GM11168 (cell line): ENCODE data around the gene ACSL5.
"Not testable (repeated sequence)": the region's sequence is repeated elsewhere in the genome, so short reads cannot be mapped to it uniquely, and the experiment has no call there.

Source experiments
- in situ Hi-C: fragments of 300-500 bp; cut with MboI; formaldehyde crosslinking; loops from one replicate; pipeline ENCODE4 v1.12.0; 2022; ENCODE audit warnings: low sequenced_read_pairs; ENCODE audit not compliant: unreplicated experiment

ACSL5 gene

DNA sequence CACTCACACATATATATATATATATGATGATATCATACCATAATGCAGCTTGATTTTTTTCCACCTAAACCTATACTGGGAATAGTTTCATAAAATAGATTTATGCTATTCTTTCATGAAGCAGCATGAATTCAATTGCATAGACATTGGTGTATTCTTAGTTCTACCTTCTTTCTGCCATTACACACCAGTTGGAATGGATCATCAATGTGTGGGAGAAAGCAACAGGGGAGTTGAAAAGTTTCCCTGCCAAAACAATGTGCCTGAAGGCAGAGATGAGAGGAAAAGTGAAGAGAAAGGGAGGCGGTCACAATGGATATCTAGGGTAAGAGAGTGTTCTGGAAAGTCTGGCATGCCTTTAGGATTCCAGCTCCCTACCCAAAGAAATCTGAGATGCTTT lies 25.2 kb upstream of the ACSL5 start:
- in situ Hi-C loops = no loop called here

GRCh38 chr10:112349521-112350085 lies 24.3 kb upstream of the ACSL5 start:
- in situ Hi-C loops = no loop called here

DNA sequence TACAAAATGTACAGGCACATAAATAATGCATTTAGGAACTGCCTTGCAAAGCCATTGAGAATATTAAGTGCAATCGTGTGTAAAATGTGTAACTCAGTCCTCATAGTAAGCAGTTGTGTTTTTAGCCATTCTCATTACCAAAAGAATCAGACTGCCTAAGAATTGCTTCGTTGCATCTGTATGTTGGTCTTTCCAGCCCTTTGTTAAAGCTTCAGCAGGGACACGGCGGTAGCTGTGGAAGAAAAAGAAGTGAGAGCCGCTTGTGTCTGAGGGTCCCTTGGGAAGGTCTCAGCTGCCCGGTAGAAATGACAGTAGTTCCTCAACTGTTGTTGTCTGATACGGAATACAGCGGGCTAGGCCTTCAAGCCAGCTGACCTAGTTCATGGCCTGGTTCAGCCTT lies 22.8 kb upstream of the ACSL5 start:
- in situ Hi-C loops = no loop called here

DNA sequence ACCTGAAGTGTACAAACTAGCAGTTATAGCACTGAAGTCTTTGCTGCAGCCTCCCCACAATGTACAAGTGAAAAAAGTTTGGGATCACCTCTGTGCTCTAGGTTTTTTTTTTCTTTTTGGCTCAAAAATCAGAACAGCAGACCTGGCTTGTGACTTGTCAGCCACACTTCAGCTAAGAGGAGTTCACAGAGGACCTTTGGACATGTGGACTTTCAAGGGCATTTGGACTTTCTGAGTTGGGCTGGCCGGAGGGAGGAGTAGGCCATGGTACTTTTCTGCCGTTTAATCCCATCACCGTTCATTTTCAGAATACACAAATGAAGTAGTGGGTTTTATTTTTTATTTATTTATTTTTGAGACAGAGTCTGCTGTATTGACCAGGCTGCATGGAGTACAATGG lies 21.9 kb upstream of the ACSL5 start:
- in situ Hi-C loops = no loop called here

GRCh38 chr10:112353046-112353445 lies 20.9 kb upstream of the ACSL5 start:
- in situ Hi-C loops = no loop called here

- in situ Hi-C loops = no loop called here
These were observed 17.2 kb upstream of the ACSL5 start for GRCh38 chr10:112356686-112357085.

GRCh38 chr10:112359606-112360307 lies 14.2 kb upstream of the ACSL5 start:
- in situ Hi-C loops = no loop called here

- in situ Hi-C loops = no loop called here
These were observed 13.3 kb upstream of the ACSL5 start for GRCh38 chr10:112360308-112361270.

DNA sequence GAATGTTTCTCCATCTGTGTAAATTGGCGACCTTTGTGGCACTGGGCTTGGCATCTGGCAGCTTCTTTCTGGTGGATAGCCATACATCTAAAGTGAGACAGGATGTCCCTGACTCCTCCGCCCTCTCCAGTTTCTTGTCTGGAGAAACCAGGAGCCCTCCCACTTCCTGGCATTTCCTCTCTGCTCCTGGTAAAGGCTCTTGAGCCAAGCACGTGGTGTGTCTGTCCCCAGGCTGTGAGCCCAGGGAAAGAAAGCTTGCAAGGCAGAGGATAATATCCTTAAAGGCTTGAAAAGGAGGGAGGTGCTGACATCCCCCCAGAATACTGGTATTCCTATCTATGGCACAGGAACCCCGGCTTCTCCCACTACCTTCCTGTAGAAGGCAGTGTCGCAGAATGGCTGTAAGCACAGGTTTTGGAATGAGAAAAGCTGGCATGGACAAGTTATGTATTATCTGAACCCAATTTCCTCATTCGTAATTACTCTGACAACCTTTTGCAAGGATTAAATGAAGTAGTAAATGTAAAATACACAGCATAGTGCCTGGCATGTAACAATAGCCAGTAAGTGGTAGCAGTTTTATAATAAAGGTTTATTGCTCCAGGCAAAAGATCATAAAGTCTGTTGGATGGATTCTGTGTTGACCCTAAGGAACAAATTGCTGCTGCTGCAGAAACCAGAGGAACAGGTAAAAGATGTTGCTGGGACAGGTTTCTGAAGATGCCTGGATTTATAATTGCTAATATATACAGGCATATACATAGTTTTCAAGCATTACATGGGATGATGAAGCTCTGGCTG lies 11.8 kb upstream of the ACSL5 start:
- in situ Hi-C loops = no loop called here

- in situ Hi-C loops = no loop called here
These were observed 11.1 kb upstream of the ACSL5 start for GRCh38 chr10:112362833-112363232.

DNA sequence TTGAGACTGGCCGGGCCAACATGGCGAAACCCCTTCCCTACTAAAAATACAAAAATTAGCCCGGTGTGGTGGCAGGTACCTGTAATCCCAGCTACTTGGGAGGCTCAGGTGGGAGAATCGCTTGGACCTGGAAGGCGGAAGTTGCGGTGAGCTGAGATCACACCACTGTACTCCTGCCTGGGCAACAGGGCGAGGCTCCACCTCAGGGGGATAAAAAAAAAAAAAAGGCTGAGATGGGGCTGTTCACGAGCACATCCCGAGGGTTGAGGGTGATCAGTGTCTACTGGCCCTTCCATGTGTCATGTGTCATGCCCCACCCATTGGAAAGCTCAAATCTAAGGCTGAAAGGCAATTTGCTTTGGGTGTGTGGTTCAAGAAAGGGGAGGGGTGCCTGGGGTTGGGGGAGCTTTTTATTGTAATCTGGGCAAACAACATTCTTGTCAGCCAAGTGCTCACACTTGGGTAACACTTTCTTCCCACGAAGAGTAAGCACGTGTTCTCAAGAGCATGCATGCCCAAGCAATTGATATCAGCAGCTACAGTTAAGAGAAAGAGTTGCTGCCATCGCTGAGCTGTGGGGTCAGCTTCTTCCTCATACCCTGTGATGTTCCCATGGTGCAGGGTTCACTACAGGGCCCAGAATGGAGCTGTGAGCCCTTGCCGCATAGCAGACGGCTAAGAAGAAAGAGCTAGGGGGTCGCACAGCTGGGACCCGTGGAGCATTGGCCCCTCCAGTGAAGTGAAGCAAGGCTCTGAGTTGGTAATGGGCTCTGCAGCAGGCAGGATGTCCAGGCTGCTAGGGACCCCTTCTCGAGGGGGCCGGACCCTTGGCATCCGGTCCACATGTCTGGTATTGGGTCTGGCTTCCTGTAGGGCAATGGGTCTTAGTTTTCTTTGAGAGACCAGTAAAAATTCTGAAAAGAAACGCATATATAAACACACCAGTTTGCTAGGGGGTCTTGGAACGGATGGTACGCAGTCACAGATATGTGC lies 9.9 kb upstream of the ACSL5 start:
- in situ Hi-C loops = no loop called here

- in situ Hi-C loops = no loop called here
These were observed 8.9 kb upstream of the ACSL5 start for GRCh38 chr10:112365014-112365432.

DNA sequence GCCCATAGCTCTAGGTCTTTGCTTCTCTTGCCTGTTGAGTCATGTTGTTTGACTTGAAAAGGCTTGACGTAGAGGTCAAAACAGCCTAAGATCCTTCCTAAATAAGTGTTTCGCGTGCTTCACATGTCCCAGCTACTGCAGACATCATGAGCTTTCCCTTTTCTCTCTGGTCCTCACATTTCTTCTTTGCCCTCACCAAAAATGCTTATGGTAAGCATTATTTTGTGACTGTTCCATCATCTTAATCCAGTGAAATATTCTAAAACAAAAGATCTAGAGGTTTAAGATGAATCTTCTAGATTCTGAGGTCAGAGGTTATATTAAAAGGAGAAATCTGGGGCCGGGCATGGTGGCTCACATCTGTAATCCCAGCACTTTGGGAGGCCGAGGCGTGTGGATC lies 8.5 kb upstream of the ACSL5 start:
- in situ Hi-C loops = no loop called here

DNA sequence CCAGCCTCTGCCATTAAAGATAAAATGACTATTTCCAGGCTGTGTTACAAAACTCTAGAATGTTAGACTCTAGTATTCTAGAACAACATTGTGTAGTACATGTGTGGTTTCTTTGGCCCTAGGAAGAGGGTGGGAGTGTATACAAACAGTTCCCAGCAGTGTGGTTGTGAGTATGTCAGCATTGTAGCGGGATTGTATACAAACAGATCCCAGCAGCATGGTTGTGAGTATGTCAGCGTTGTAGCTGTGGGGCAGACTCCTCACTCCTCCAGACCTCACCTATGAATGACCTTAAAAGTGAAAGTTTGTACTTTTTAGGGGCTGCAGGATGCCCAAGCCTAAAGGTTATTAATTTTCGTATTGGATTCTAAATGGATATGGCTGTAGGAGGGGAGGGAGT lies 6.9 kb upstream of the ACSL5 start:
- in situ Hi-C loops = no loop called here

GRCh38 chr10:112367516-112367915 lies 6.4 kb upstream of the ACSL5 start:
- in situ Hi-C loops = no loop called here

DNA sequence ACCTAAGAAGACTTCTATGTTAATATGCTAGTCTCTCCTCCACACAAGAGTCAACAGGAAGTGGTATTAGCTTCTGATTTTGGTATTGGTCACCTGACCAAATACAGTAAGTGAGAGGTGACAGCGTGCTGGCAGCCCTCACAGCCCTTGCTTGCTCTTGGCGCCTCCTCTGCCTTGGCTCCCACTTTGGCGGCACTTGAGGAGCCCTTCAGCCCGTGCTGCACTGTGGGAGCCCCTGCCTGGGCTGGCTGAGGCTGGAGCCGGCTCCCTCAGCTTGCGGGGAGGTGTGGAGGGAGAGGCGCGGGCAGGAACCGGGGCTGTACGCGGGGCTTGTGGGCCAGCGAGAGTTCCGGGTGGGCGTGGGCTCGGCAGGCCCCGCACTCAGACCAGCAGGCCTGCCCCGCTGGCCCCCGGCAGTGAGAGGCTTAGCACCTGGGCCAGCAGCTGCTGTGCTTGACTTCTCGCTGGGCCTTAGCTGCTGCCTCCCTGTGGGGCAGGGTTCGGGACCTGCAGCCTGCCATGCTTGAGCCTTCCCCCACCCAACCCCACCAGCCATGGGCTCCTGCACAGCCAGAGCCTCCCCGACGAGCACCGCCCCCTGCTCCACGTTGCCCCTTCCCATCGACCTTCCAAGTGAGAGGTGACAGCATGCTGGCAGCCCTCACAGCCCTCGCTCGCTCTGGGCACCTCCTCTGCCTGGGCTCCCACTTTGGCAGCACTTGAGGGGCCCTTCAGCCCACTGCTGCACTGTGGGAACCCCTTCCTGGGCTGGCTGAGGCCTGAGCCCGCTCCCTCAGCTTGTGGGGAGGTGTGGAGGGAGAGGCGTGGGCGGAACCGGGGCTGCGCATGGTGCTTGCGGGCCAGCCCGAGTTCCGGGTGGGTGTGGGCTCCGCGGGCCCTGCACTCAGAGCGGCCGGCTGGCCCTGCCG lies 4.2 kb upstream of the ACSL5 start:
- in situ Hi-C loops = no loop called here

DNA sequence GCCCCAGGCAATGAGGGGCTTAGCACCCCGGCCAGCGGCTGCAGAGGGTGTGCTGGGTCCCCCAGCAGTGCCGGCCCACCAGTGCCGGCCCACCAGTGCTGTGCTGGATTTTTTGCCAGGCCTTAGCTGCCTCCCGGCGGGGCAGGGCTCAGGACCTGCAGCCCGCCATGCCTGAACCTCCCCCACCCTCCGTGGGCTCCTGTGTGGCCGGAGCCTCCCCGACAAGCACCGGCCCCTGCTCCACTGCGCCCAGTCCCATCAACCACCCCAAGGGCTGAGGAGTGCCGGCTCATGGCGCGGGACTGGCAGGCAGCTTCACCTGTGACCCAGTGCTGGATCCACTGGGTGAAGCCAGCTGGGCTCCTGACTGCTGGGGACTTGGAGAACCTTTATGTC lies 3.5 kb upstream of the ACSL5 start:
- in situ Hi-C loops = no loop called here

GRCh38 chr10:112371326-112371725 lies 2.6 kb upstream of the ACSL5 start:
- in situ Hi-C loops = not testable (repeated sequence)
